HG03039 (cell line): ENCODE results near the gene RFNG.

ENCODE experiments used
- ATAC-seq: cut with Tn5 transposase; IDR thresholded peaks from one replicate; pipeline ENCODE4 v1.9.1; 2021; ENCODE audit warnings: mild to moderate bottlenecking, moderate library complexity; ENCODE audit not compliant: unreplicated experiment

The RFNG gene, protein sequence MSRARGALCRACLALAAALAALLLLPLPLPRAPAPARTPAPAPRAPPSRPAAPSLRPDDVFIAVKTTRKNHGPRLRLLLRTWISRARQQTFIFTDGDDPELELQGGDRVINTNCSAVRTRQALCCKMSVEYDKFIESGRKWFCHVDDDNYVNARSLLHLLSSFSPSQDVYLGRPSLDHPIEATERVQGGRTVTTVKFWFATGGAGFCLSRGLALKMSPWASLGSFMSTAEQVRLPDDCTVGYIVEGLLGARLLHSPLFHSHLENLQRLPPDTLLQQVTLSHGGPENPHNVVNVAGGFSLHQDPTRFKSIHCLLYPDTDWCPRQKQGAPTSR

DNA sequence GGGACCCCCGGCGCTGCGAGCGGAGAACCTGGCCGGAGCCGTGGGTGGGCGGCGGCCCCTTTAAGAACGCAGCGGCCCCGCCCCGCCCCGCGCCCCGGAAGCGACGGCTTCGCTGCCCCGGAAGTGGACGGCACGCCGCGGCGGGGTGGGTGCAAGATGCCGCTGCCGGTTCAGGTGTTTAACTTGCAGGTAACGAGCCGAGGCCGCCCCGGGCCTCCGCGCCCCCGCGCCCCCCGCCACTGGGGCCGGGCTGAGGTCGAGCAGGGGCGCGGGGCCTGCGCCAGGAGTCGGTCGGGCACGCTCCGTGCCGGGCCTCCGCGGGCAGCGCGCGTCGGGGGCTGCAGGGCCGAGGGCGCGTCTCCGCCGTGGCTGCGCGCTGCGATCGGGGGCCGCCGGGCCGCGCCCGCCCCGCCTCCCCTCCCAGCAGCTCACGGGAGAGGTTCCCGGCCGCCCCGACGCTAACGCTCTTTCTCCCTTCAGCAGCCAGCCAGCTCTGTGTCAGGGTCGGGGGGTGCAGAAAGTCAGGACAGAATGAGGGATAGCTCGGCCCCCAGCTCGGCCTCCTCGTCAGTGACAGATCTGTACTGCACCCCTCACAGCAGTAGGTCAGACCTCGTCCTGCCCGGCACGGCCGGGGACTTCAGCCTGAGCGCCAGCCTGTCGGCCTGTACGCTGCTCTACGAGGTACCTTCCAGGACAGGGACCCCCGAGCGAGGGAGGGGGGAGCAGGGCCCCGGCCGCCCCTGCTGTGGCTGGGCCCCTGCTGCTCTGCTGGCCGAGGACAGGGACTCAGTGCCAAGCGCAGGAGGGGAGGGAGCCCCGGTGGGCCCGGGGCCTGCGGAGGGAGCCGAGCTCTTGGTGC is at the start of gene RFNG, which contains the start of gene GPS1:
Gene RFNG, minus strand, starts transcription at position 36 of the 862 bp plus-strand sequence. CDS start 45 bp downstream, outside the sequence.
Gene GPS1, plus strand, starts transcription at position 123 of the 862 bp plus-strand sequence. Its CDS starts 34 bp downstream, at position 157.
- no peak for ATAC-seq

DNA sequence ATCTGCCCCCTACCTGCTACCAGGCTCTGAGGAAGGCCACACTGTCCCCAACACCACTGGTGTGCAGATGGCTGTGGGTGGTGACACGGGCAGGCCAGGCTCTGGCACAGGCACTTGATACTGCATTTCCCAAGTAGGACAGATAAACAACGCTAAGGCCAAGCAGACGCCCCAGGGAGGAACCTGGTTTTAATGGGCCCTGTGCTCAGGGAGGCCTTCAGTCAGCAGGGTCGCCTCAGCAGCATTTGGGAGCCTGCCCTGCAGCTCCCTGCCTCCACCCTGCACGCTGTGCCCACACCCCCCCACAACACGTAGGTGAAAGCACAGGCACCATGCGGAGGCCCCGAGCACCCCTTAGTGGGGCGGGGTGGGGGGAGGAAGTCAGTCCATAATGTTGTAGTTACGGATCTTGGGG is 49.7 kb upstream of the RFNG start:
- ATAC-seq, result no peak

- ATAC-seq, result no peak
Measured at GRCh38 chr17:82100502-82101298, 49.1 kb upstream of the RFNG start.

- peak; percentile 4 for ATAC-seq
Measured at GRCh38 chr17:82098939-82099763, 47.5 kb upstream of the RFNG start.

GRCh38 chr17:82098169-82098938 is 46.7 kb upstream of the RFNG start, which contains the start of gene FASN:
Gene FASN, minus strand, starts transcription at chr17:82098236. Its CDS starts 1,791 bp downstream, at chr17:82096445.
- ATAC-seq, result peak; percentile 59

DNA sequence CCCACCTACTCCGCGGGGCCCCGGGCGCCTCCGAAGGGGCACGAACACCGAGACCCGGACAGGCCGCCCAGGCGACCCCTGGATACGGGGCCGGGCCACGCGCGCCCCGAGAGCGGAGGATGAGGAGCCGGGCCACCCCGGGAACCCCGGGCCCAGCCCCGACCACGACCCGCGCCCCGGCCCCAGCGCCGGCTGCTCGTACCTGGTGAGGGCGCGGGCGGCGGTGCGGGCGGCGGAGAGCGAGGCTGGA is 46.2 kb upstream of the RFNG start:
- no peak for ATAC-seq

GRCh38 chr17:82097184-82097918 is 45.7 kb upstream of the RFNG start:
- peak; percentile 3 for ATAC-seq

DNA sequence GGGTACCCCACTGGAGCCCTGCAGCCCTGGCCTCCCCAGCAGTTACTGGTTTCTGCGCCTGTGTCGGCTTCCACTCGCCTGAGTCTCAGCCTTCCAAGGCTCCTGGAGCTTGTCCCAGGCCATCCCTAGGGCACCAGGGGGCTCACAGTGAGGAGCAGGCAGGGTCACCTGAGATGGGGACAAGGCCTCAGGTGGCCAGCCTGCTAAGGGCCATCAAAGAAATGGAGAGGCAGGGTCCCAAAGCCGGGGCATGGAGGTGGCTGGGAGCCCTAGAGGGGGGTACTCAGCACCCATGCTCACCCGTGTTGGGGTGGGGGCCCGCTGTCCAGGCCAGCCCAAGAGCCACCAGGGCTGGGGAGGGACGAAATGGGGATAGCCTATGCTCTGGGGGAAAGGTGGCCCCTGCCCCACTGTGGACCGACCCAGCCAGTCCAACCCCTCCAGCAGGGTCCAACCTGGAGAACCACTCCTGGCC is 45.1 kb upstream of the RFNG start:
- no peak for ATAC-seq

DNA sequence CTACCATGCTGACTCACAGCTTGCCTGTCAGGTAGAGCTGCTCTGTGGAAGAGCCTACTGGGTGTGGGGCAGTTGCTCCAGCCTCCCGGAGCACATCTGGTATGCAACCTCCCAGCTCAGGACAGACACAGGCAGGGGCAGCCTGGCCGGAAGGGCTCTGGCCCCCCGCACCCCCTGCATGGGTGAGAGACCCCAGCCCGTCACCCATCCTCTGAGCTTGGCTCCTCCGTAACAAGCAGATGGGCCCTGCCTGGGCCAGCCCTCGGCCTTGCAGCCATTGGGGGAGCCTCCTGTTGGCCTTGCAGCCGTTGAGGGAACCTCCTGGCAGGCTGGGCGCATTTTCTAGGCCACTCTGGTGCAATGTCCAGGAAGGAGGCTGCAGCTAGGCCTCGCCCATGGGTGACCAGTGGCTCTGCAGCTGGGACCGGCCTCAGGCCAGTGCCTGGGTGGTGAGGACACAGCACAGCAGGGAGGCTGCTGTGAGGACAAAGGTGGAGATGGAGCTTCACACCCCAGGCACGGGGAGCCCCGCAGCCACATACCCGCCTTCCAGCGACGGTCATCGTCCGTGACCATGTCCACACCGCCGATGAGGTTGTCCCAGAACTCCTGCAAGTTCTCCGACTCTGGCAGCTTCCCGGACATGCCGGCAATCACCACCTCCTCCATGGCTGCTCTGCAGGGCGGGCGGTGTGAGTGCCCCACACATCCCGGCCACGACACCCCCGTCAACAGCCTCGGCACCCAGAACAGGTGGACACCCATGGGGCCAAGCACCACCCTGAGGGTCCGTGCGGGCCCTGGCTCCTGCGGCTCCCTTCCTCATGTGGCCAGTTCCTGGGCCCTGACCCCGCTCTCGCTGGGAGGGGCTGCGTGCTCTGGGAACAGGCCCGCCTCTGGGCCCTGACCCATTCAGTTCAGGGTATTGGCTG is 44.4 kb upstream of the RFNG start:
- no peak for ATAC-seq

DNA sequence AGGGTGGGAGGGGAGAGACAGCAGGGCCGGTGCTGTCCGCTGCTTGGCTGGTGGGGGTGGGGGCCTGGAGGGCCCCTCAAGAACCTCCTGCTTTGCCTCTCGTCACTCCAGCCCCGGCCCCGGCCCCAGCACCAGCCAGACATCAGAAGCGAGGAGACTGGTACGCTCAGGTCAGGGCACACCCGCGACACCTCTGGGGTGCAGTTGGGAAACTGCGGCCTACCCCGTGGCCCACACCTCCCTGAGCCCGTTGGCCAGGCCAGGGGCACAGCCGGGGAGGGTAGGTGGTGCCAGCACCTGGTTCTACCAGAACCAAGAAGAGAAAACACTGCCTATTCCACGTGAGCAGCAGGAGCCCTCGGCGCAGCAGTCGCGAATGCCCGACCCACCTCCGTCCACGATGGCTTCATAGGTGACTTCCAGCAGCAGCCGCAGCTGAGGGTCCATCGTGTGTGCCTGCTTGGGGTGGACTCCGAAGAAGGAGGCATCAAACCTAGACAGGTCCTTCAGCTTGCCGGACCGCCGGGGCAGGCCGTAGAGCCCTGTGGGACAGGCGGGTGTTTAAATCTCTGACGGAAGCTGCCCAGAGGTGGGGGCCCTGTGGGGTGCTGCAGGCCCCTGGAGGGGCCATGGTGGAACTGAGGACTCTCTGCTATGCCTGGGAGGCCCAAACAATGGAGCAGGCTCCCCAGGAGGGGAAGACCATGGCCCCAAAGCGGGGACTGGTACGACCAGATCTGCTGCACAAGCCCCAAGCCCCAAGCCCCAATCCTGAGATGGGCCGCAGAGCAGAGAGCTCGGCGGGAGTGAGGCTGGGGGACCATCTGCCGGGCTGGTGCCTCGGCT is 43.5 kb upstream of the RFNG start:
- no peak for ATAC-seq

GRCh38 chr17:82092995-82093751 is 41.6 kb upstream of the RFNG start:
- no peak for ATAC-seq

- ATAC-seq, result no peak
Measured at GRCh38 chr17:82092628-82092994, 41.0 kb upstream of the RFNG start.

DNA sequence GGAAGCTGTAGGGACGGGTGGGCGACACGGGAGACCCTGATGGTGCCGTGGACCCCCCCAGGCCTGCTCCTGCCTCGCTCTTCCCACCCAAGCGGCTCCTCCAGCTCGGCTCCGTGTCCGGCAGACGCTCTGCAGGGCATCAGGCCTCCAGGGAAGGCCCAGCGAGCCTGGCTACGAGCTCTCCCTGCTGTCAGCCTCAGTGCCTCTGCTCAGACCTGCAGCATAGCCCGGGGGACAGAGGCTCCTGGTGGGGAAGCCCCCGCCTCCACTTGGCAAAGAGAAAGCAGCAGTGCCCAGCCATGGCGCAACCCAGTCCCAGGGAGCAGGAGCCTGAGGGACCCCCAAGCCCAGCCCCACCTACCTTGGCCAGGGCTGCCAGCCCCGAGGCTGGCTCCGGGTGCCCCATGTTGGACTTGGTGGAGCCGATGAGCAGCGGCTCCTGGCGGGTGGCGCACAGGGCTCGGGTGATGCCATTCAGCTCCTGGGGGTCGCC is 40.5 kb upstream of the RFNG start:
- ATAC-seq, result no peak

DNA sequence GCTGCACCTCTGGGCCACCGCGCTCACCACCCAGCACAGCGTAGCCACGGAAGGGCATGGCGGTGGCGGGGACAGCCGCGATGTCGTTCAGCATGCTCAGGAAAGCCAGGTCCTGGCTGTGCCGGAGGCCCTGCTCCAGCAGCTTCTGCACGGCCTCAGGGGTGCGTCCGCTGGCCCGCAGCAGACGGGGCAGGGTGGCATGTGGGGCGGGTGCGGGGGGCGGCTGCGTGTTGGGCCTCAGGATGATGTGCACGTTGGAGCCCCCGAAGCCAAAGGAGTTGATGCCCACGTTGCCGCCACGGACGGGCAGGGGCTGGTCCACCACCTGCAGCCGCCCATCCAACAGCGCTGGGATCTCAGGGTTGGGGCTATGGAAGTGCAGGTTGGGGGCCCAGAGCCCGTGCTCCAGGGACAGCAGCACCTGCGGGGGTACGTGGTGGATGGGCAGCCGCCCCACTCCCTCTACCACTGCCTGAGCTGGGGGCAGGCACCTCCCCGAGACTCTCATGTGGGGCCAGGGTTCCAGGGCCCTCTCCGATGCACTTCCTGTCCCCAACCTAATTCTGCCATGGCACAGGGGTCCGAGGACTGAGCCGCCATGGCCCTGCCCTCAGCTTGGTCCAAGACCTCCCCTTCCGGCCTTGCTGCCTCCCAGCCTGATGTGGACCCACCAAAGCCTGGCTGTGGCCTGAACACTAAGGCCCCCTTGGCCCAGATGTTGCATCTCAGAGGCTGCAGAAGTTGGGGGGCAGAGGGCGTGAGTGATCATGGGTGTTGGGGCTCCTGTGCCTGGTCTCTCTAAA is 39.9 kb upstream of the RFNG start:
- ATAC-seq, result no peak
